Measurements from ENCODE around the gene PCBP1. TPM values are rescaled to one million over a fixed set of nuclear protein-coding genes. Genes with fewer than 3 reads are reported as not detected.
"Not testable (repeated sequence)": the region's sequence is repeated elsewhere in the genome, so short reads cannot be mapped to it uniquely, and the experiment has no call there.

PCBP1 gene
- total RNA-seq, 1 donor from 2014 or later: 210 TPM

- intact Hi-C loops (cut with DNase I): no loop called here
- Histone ChIP-seq H3K4me1 (peaks cover 48% of the 10 kb centered on the region), H3K36me3 (no peaks in the 10 kb centered on the region), H3K27ac (peak overlapping the region; percentile 100), H3K27me3 (no peaks in the 10 kb centered on the region), H3K9me3 (no peaks in the 10 kb centered on the region), H3K4me3 (peak overlapping the region; percentile 65 to 68)
- no peak for DNase-seq (ENCODE audit: extremely low spot score in 2 of 2)
- TF ChIP-seq, protein P1, sequence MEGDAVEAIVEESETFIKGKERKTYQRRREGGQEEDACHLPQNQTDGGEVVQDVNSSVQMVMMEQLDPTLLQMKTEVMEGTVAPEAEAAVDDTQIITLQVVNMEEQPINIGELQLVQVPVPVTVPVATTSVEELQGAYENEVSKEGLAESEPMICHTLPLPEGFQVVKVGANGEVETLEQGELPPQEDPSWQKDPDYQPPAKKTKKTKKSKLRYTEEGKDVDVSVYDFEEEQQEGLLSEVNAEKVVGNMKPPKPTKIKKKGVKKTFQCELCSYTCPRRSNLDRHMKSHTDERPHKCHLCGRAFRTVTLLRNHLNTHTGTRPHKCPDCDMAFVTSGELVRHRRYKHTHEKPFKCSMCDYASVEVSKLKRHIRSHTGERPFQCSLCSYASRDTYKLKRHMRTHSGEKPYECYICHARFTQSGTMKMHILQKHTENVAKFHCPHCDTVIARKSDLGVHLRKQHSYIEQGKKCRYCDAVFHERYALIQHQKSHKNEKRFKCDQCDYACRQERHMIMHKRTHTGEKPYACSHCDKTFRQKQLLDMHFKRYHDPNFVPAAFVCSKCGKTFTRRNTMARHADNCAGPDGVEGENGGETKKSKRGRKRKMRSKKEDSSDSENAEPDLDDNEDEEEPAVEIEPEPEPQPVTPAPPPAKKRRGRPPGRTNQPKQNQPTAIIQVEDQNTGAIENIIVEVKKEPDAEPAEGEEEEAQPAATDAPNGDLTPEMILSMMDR (IDR thresholded peaks at IDR 0.05): no peak
Observed at GRCh38 chr2:70125498-70125898, 38.2 kb downstream of the PCBP1 start.

GRCh38 chr2:70126413-70126812 lies 39.1 kb downstream of the PCBP1 start:
- Histone ChIP-seq H3K27me3 (no peaks in the 10 kb centered on the region), H3K27ac (peak overlapping the region; percentile 9), H3K9me3 (no peaks in the 10 kb centered on the region), H3K4me1 (peaks cover 57% of the 10 kb centered on the region), H3K36me3 (no peaks in the 10 kb centered on the region), H3K4me3 (no peak overlapping the region)
- no peak for DNase-seq (ENCODE audit: extremely low spot score in 2 of 2)
- intact Hi-C loops (cut with DNase I): no loop called here
- no peak for TF ChIP-seq POLR2A (IDR thresholded peaks at IDR 0.05)
- TF ChIP-seq POLR2AphosphoS5 (IDR thresholded peaks at IDR 0.05; ENCODE audit: insufficient read depth in 1 of 2, low read depth in 1 of 2): no peak
- TF ChIP-seq, protein P1 (IDR thresholded peaks at IDR 0.05): no peak

GRCh38 chr2:70128005-70128404 lies 40.7 kb downstream of the PCBP1 start:
- peak overlapping the region; percentile 17 for H3K27ac ChIP-seq
- H3K4me1 ChIP-seq: peaks cover 70% of the 10 kb centered on the region
- H3K27me3 ChIP-seq: no peaks in the 10 kb centered on the region
- TF ChIP-seq, protein P1 (IDR thresholded peaks at IDR 0.05): no peak
- no peak for TF ChIP-seq POLR2A (IDR thresholded peaks at IDR 0.05)
- TF ChIP-seq POLR2AphosphoS5 (IDR thresholded peaks at IDR 0.05; ENCODE audit: insufficient read depth in 1 of 2, low read depth in 1 of 2): no peak
- no peak for DNase-seq (ENCODE audit: extremely low spot score in 2 of 2)
- no peak overlapping the region for H3K4me3 ChIP-seq
- no peaks in the 10 kb centered on the region for H3K36me3 ChIP-seq
- H3K9me3 ChIP-seq: no peaks in the 10 kb centered on the region
- intact Hi-C loops (cut with DNase I): no loop called here

GRCh38 chr2:70131344-70132143 lies 44.3 kb downstream of the PCBP1 start:
- H3K36me3 ChIP-seq; DNase-seq (ENCODE audit: extremely low spot score in 2 of 2); H3K27me3 ChIP-seq; H3K9me3 ChIP-seq; intact Hi-C loops (cut with DNase I): not testable (repeated sequence)
- Histone ChIP-seq H3K4me1 (peaks cover 78% of the 10 kb centered on the region), H3K27ac (peak overlapping the region; percentile 96), H3K4me3 (peak overlapping the region; percentile 41 to 51)

DNA sequence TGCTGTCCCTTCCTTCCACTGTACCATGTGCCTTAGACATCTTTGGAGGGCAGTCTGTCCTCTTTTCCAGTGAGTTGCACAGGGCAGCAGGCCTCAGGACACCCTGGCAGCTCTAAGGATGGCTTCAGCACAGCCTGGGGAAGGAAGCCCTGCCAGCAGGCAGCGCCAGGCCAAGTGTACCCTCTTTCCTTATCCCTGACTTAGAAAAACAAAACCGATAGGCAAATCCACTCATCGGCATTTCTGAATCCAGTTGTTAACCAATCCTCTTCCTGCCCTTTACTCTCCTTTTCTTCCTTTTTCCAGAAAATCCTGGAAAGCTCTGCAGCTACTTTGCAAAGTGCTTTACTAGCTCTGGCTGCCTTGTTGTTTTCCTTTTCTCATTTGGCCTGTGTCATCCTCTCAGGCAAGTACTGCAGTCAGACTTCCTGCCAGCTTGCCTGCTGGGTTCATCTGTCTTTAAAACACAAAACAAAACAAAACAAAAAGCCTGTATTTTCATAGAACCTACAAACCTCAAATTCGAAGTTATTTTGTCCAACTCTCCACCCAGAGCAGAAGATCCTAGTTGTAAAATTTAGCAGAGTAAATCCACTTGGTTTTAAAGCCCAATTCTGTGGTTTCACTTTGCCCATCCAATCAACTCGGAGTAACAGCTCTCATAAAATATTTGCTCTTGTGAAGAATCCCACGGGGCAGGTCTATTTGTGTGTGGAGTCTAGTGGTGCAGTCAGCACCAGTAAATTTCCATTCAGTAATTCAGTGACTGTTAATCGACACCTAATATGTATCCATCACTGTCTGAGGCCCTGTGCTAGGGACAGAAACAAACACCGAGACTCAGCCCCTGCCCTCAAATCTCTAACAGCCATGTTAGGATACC lies 45.2 kb downstream of the PCBP1 start:
- intact Hi-C loops (cut with DNase I): no loop called here
- Histone ChIP-seq H3K36me3 (no peaks in the 10 kb centered on the region), H3K27ac (peak overlapping the region; percentile 96), H3K4me1 (peaks cover 72% of the 10 kb centered on the region), H3K9me3 (no peaks in the 10 kb centered on the region), H3K27me3 (no peaks in the 10 kb centered on the region), H3K4me3 (peak overlapping the region; percentile 41 to 51)
- DNase-seq (ENCODE audit: extremely low spot score in 2 of 2): no peak
- TF ChIP-seq, protein P1 (IDR thresholded peaks at IDR 0.05): no peak
- peak; percentile 59 to 91 for TF ChIP-seq POLR2AphosphoS5 (IDR thresholded peaks at IDR 0.05; ENCODE audit: insufficient read depth in 1 of 2, low read depth in 1 of 2)
- peak in 1 of 2 donors; percentile 11 for TF ChIP-seq POLR2A (IDR thresholded peaks at IDR 0.05)

Data from vagina (tissue), 2 donors.